Fibroblast of lung (primary cell): ENCODE results near the gene KCNT1. TPM values are rescaled to one million over a fixed set of nuclear protein-coding genes. Genes with fewer than 3 reads are reported as not detected.

Source experiments
- DNase-seq, 2 donors: peaks; one replicate each; pipeline versions ENCODE4 v3.0.0 to v3.0.0-alpha.2; 2010; ENCODE audit warnings: low read depth in 2 of 2
- H2AFZ ChIP-seq: 2 replicates; pipeline ENCODE4 v1.5.1; 2012; ENCODE audit warnings: low read length, control low read depth, inconsistent platforms
- H3K27ac ChIP-seq: 2 replicates; pipeline ENCODE4 v1.5.1; 2011; ENCODE audit warnings: low read length, control low read depth; ENCODE audit not compliant: insufficient read depth
- H3K27me3 ChIP-seq: 2 replicates; pipeline ENCODE4 v1.5.1; 2011; ENCODE audit warnings: mild to moderate bottlenecking, low read length; ENCODE audit not compliant: control insufficient read depth, insufficient read depth
- H3K36me3 ChIP-seq: 2 replicates; pipeline ENCODE4 v1.5.1; 2011; ENCODE audit warnings: low read length; ENCODE audit not compliant: control insufficient read depth, insufficient read depth
- H3K4me1 ChIP-seq: 2 replicates; pipeline ENCODE4 v1.5.1; 2011; ENCODE audit warnings: low read length; ENCODE audit not compliant: control insufficient read depth, insufficient read depth; ENCODE audit errors: extremely low read depth
- H3K4me2 ChIP-seq: 2 replicates; pipeline ENCODE4 v1.5.1; 2011; ENCODE audit warnings: low read length, control low read depth; ENCODE audit not compliant: insufficient read depth; ENCODE audit errors: extremely low read depth
- H3K4me3 ChIP-seq, 4 experiments: fragments of 200-600 bp in 1 of 4; sonication (generic) in 1 of 4; replicated peaks in 1 of 4; 2 replicates each; pipeline ENCODE4 v1.5.1; 2011 to 2016; ENCODE audit warnings: low read length in 4 of 4, low read depth in 3 of 4, mild to moderate bottlenecking in 3 of 4, control low read depth in 2 of 4, inconsistent platforms in 1 of 4, mixed read lengths in 1 of 4; ENCODE audit not compliant: insufficient read depth in 1 of 4; ENCODE audit errors: control extremely low read depth in 1 of 4
- H3K79me2 ChIP-seq: 2 replicates; pipeline ENCODE4 v1.5.1; 2012; ENCODE audit warnings: mild to moderate bottlenecking, low read length, inconsistent platforms; ENCODE audit not compliant: control insufficient read depth, insufficient read depth
- H3K9ac ChIP-seq: 2 replicates; pipeline ENCODE4 v1.5.1; 2011; ENCODE audit warnings: mild to moderate bottlenecking, low read length, control low read depth; ENCODE audit not compliant: insufficient read depth
- H3K9me3 ChIP-seq: 2 replicates; pipeline ENCODE4 v1.5.1; 2012; ENCODE audit warnings: low read depth, low read length; ENCODE audit not compliant: control insufficient read depth, insufficient read depth
- H4K20me1 ChIP-seq: 2 replicates; pipeline ENCODE4 v1.5.1; 2011; ENCODE audit warnings: low read length; ENCODE audit not compliant: control insufficient read depth, insufficient read depth; ENCODE audit errors: extremely low read depth
- CTCF ChIP-seq, 2 donors: IDR thresholded peaks in 1 of 2; conservative IDR thresholded peaks in 1 of 2; 1 replicate in 1 of 2; 2 replicates in 1 of 2; pipeline ENCODE4 v1.5.1; 2011 to 2012; ENCODE audit warnings: low read length in 2 of 2, control low read depth in 1 of 2, inconsistent platforms in 1 of 2, low read depth in 1 of 2, mild to moderate bottlenecking in 1 of 2
- EZH2 ChIP-seq: IDR thresholded peaks from 2 replicates; pipeline ENCODE4 v1.5.1; 2012; ENCODE audit warnings: low read length, control low read depth, mild to moderate bottlenecking; ENCODE audit errors: missing control alignments
- polyA plus RNA-seq, 2 donors: library from polyadenylated mRNA; depleted of rRNA in 1 of 2; stranded (reverse) in 1 of 2; unstranded in 1 of 2; fragments of >200 nt; gene quantifications; 2 replicates each; pipeline ENCODE4 v1.2.1, GENCODE V29; 2011 to 2012; ENCODE audit warnings: missing spikeins in 1 of 2
- total RNA-seq: library from RNA; depleted of rRNA; stranded (reverse); fragments of >200 nt; gene quantifications from 2 replicates; pipeline ENCODE4 v1.2.1, GENCODE V29; 2014

Gene KCNT1
- total and polyA plus RNA-seq, 2 donors (not counting 1 experiment from before 2014, with no cell fraction given): not detected

- no peak for DNase-seq
- no peak for TF ChIP-seq CTCF (conservative IDR thresholded peaks at IDR 0.05 in 1 of 2, IDR thresholded peaks at IDR 0.05 in 1 of 2; ENCODE audit: low read depth in 1 of 2, low read length in 2 of 2)
- no peak for TF ChIP-seq EZH2
- Histone ChIP-seq H3K27me3 (peaks cover 8% of the 10 kb centered on the region), H2AFZ (no peak overlapping the region), H3K4me2 (no peak overlapping the region), H3K4me3 (no peak overlapping the region), H3K36me3 (no peaks in the 10 kb centered on the region), H3K9me3 (no peaks in the 10 kb centered on the region), H3K4me1 (no peaks in the 10 kb centered on the region), H3K79me2 (no peaks in the 10 kb centered on the region), H3K9ac (no peak overlapping the region), H3K27ac (no peak overlapping the region), H4K20me1 (no peaks in the 10 kb centered on the region)
Observed at GRCh38 chr9:135712613-135713295, 10.8 kb downstream of the KCNT1 start.

- no peak overlapping the region for H3K27ac ChIP-seq
- H3K79me2 ChIP-seq: no peaks in the 10 kb centered on the region
- no peaks in the 10 kb centered on the region for H3K36me3 ChIP-seq
- H3K4me1 ChIP-seq: no peaks in the 10 kb centered on the region
- H3K9ac ChIP-seq: no peak overlapping the region
- no peaks in the 10 kb centered on the region for H4K20me1 ChIP-seq
- no peak overlapping the region for H3K4me2 ChIP-seq
- DNase-seq: no peak
- H3K27me3 ChIP-seq: peaks cover 8% of the 10 kb centered on the region
- H2AFZ ChIP-seq: no peak overlapping the region
- no peak overlapping the region for H3K4me3 ChIP-seq
- TF ChIP-seq EZH2 (no peak), CTCF (conservative IDR thresholded peaks at IDR 0.05 in 1 of 2, IDR thresholded peaks at IDR 0.05 in 1 of 2; ENCODE audit: low read depth in 1 of 2, low read length in 2 of 2) (no peak)
- no peaks in the 10 kb centered on the region for H3K9me3 ChIP-seq
Observed at GRCh38 chr9:135714242-135715055, 12.5 kb downstream of the KCNT1 start.

- H3K27ac ChIP-seq: no peak overlapping the region
- no peak overlapping the region for H3K9ac ChIP-seq
- H2AFZ ChIP-seq: no peak overlapping the region
- no peak overlapping the region for H3K4me3 ChIP-seq
- no peak for DNase-seq
- no peaks in the 10 kb centered on the region for H3K36me3 ChIP-seq
- no peaks in the 10 kb centered on the region for H4K20me1 ChIP-seq
- no peak overlapping the region for H3K4me2 ChIP-seq
- H3K79me2 ChIP-seq: no peaks in the 10 kb centered on the region
- peaks cover 8% of the 10 kb centered on the region for H3K27me3 ChIP-seq
- H3K9me3 ChIP-seq: no peaks in the 10 kb centered on the region
- H3K4me1 ChIP-seq: no peaks in the 10 kb centered on the region
- peak; percentile 67 for TF ChIP-seq EZH2
- no peak for TF ChIP-seq CTCF (conservative IDR thresholded peaks at IDR 0.05 in 1 of 2, IDR thresholded peaks at IDR 0.05 in 1 of 2; ENCODE audit: low read depth in 1 of 2, low read length in 2 of 2)
Observed at GRCh38 chr9:135715056-135715595, 13.1 kb downstream of the KCNT1 start.
